HG03558 (cell line): ENCODE results near the gene KLK14.

Experiments used
- ATAC-seq: cut with Tn5 transposase; IDR thresholded peaks from one replicate; pipeline ENCODE4 v1.9.1; 2021; ENCODE audit warnings: moderate number of reproducible peaks; ENCODE audit not compliant: unreplicated experiment; ENCODE audit errors: extremely low read depth

The KLK14 gene

GRCh38 chr19:51089786-51090185, 7.1 kb upstream of the KLK14 start:
- ATAC-seq, result no peak

DNA sequence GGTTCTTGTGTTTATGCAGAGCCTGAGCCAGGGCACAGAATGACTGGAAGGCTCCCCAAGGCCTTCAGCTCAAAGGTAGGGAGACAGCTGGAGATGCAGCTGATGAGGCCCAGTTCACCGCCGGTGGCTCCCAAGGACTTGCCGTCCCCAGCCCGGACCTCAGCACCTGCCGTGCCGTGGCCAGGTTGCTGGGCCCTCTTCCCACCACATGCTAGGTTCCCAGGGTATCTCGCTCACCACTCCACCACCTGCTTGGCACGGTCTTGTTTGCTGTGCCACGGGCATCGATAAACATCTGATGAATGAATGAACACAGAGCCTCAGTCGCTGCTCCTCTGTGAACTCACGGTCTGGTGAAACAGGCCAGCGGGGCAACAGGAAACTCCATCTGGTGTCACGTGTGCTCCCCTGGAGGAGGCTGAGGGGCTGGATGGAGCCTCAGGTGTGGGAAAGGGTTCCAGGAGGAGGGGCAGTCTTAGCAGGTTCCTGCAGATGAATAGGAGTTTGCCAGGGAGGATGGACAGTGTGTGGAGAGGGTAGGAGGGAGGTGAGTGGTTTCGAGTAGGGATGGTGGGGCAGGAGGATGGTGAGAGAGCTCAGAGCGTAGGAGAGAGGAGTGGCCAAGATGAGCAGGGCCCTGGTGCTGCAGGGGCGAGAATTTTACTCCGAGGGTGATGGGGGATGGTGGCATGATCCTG, 3.6 kb upstream of the KLK14 start:
- ATAC-seq, result no peak

- no peak for ATAC-seq
Measured at GRCh38 chr19:51084505-51084904, 1.8 kb upstream of the KLK14 start.

GRCh38 chr19:51083783-51084182, 1.1 kb upstream of the KLK14 start:
- ATAC-seq, result no peak

GRCh38 chr19:51083181-51083580, 494 bp upstream of the KLK14 start:
- no peak for ATAC-seq

GRCh38 chr19:51081476-51081875, 1.2 kb downstream of the KLK14 start:
- ATAC-seq, result no peak

GRCh38 chr19:51079481-51080110, 3.1 kb downstream of the KLK14 start:
- no peak for ATAC-seq

GRCh38 chr19:51078731-51079130, 4.0 kb downstream of the KLK14 start:
- ATAC-seq, result no peak

DNA sequence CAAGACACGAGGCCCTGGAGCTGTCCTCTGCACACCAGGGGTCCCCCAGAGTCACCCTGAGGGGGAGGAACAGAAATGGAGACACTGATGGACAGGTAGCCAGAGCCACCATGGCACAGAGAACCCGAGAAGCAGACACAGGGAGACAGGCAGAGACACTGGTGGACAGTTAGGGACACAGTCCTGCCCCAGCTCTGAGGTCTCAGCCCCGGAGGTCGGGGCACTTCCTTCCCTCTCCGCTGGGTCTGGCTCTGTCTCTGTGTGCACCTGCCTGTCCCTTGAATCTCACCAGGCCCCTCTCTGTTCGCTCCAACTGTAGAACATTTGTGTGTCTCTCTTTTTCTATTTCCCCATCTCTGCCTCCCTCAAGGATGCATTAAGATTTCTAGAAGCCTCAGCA, 4.6 kb downstream of the KLK14 start:
- no peak for ATAC-seq

DNA sequence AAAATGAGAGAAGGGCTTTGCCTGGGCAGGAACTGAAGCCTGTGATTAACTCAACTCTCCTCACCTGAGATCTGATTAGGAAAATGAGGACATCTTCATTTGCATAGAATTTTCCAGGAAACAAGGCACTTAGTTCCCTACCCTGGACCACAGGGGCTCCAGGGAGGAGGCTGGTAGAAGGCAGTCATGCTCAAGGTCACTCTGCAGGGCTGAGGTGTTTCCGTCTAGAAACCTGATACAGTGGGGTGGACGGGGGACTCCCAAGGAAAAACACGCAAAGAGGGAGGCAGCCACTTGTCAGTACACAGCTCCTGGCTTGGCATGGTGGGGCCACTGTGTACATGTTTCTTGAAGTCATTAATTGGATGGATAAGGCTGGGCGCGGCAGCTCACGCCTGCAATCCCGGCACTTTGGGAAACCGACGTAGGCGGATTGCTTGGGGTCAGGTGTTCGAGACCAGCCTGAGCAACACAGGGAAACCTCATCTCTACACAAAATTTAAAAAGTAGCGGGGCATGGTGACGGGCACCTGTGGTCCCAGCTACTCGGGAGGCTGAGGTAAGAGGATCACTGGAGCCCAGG, 6.0 kb downstream of the KLK14 start:
- ATAC-seq, result no peak

DNA sequence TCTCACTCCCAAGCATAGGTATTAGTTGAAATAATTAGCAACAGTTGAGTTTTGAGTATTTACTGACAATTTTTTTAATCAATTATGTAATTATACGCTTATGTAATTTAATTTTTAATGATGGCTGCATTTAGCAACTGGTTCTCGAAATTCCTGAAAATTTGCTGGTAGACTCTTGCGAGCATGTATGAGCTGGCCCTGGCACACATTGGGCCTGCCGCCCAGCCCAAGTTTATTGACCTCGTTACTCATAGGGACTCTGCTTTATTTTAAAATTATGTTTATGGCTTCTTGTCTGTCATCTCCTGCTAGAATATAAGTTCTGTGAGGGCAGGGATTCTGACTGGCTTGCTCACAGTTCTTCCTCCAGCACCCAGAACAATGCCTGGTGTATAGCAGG, 6.7 kb downstream of the KLK14 start:
- ATAC-seq, result no peak

- no peak for ATAC-seq
Measured at GRCh38 chr19:51071095-51071405, 11.6 kb downstream of the KLK14 start.

- ATAC-seq, result no peak
Measured at GRCh38 chr19:51070334-51071094, 12.2 kb downstream of the KLK14 start.

DNA sequence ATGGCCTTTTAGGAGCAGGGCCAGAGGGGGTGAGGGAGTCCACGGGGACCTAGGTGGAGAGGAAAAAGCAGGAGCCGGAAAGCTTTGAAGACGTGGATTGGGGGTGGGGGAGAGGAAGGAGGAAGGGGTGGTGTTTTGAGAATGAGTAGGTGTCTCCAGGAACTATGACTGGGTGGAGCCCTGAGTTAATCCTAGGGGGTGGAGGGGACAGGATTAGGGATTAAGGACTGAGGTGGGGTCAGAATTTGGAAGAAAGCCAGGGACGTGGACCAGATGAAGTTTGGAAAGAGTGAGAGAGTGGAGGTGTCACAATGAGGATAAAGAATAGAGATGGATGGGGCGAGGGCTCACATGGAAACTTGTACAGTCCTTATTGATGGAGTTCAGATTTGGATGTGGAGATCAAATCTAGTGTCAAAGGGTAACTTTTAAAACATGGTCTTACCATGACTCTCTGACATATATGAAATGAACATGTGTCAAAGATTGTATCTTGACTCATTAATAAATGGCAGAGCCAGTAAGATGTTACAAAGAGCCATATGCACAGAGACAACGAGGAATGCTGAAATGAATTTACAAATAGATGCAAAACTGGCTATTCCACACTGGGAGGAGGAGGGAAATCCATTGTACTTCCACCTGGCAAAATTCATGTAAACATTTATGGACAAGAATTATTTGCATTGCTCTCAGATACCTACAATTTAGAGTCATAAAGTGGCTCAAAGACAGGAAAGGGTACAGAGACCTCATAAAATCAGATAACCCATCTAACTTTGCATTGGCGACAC, 16.1 kb downstream of the KLK14 start:
- ATAC-seq, result no peak

DNA sequence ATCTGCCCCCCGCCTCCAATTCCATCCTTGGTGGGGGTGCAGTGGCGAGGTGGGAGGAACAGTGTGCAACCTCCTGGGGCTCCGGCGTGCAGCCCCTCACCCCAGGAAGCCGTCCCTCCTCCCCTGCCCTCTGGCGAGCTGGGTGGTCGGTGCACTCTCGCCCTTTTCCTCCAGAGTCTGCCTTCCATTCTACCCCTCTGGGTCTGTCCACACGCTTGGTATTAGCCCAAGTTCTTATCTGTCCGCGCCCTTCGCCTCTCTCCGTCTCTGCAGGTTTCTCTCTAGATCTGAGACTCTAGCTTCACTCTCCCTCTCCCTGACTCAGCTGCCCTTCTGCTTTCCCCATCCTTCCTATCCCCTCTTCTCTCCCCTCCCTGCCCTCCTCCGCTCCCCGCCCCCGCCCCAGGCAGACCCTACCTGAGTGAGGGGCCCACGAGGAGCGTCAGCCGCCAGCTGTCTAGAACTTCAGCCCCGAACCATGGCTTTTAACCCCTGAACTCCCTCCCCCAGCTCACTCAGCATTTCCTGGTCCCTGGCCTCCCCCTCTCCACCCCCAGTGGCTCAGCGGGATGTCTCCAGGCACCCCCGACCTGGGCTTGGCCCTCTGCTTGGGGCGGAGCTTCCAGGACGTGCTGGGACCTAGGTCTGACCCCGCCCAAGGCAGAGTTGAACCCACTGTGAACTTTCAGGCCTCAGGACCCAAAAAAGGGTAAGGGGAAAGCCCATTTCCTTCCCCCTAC, 17.3 kb downstream of the KLK14 start:
- ATAC-seq, result no peak

DNA sequence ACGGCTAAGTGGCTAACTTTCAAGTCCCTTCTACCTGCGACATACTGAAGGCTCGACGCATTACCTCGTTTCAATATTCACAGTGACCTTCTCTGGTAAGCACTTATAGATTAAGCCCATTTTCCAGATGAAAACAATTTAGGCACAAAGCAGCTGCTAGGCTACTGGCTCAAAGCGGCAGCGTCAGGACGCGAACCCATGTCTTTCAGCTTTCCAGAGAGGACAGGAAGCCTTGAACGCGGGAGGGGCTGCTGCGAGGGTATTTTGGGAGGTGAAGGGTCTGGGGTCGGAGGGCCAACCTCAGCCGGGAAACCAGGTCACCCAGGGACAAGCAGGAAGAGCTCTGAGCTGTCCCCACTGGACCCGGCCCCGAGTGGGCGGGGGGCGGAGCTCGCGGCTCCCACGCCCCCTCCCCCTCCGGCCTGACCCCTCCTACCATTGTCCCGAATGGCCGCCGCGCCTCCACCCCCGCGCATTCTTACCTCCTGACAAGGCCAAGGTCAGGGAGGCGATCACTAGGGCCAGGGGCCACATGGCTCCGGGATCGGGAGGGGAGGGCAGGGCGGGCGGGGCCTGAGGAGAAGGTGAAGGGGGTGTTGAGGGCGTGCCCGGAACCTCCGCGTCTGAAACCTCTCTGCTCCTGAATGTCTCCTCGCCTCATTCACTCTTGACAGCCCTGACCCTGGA, 18.0 kb downstream of the KLK14 start, which contains the start of gene KLK13:
KLK13 (minus strand) TSS at position 559 of the 687 bp plus-strand sequence; CDS start at position 534, 25 bp downstream.
- ATAC-seq, result no peak

DNA sequence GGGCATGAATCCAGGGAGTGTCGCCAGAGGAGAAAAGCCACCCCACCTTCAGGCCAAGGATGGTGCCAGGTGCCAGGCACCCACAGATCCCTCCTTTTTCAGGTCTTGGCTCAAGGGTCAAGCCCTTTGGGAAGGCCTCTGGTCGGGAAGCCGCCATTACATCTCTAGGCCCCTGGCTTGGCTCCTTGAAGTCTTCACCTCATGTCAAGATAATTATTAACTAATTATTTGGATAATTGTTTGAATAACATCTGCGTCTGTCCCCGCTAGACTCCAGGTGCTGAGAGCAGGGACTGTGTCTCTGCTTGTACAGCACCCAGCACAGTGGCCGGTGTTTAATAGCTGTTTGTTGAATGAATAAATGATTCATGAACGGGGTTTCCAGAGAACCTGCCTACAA, 19.0 kb downstream of the KLK14 start:
- no peak for ATAC-seq

- no peak for ATAC-seq
Measured at GRCh38 chr19:51060973-51061372, 21.7 kb downstream of the KLK14 start.

DNA sequence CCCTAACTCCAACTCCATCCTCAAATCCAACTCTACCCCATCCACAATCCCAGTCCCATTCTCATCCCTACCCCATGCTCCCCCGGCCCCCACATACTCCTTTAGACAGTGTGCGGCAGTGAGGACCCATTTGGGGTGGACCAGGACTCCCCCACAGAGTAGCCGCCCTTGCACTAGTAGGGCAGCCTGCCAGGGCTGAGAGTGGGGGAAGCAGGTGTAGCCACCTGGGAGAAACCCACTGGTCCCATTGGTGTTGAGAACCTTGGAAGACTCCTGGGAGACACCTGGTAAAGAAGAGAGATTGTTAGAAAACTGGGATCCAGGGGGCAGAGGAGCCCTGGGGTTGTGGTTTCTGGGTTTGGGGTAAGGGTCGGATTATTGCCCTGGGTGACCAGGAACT, 22.4 kb downstream of the KLK14 start:
- no peak for ATAC-seq
